ENCODE measurements around the gene XPO4.
"Not testable (repeated sequence)": the region's sequence is repeated elsewhere in the genome, so short reads cannot be mapped to it uniquely, and the experiment has no call there.

XPO4 gene

DNA sequence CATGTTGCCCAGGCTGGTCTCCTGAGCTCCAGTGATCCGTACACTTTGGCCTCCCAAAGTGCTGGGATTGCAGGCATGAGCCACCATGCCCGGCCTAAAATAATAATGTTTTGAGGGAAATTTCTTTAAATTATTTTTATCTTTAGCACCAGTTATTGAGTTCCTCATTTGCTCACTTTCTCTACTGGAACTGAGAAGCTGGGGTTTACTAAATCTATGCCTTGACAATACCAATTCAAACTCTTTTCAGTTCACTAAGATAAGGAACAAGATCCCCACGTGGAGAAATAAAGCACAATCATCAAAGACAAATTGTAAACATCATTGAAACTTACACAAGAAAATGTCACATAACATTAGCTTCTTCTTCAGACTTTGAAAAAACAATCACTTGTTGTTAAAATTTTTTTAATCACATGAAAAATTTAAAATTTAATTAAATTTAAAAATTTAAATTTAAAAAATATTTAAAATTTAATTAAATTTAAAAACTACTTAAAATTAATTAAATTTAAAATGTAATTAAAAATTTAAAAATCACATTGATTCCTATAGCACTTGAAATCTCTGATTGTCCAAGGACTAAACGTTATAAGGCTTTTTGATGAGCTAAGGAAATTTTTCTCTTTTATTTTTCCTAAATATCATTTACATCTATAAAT lies 25.2 kb upstream of the XPO4 start:
- Histone ChIP-seq H2AK5ac (ENCODE audit: low read length) (no peak overlapping the region), H3K9ac (ENCODE audit: low read length) (no peak overlapping the region), H3K79me1 (ENCODE audit: low read length) (no peaks in the 10 kb centered on the region), H4K91ac (ENCODE audit: low read depth, low read length) (no peak overlapping the region), H3K23ac (ENCODE audit: low read length) (no peak overlapping the region), H2BK12ac (ENCODE audit: low read length) (no peak overlapping the region), H3K4me2 (ENCODE audit: low read length) (no peak overlapping the region), H3K18ac (ENCODE audit: low read length) (no peak overlapping the region), H3K14ac (ENCODE audit: low read length) (no peak overlapping the region), H4K12ac (ENCODE audit: low read depth, low read length) (no peak overlapping the region), H3K9me3 (ENCODE audit: insufficient read depth, low read depth, low read length) (no peaks in the 10 kb centered on the region), H3K36me3 (ENCODE audit: control insufficient read depth in 1 of 2, insufficient read depth in 2 of 2, low read length in 2 of 2) (no peaks in the 10 kb centered on the region), H3K4me3 (ENCODE audit: low read depth, low read length) (no peak overlapping the region), H3K27me3 (ENCODE audit: insufficient read depth, low read length) (no peaks in the 10 kb centered on the region), H2BK120ac (ENCODE audit: insufficient read depth, low read length, poor library complexity) (no peak overlapping the region), H3K4me1 (ENCODE audit: control insufficient read depth in 1 of 2, insufficient read depth in 2 of 2, low read length in 2 of 2) (no peaks in the 10 kb centered on the region), H2AFZ (ENCODE audit: insufficient read depth, low read length, poor library complexity) (no peak overlapping the region), H3K27ac (ENCODE audit: low read depth, low read length) (no peak overlapping the region), H2BK5ac (ENCODE audit: low read depth, low read length, poor library complexity) (no peak overlapping the region), H3K4ac (ENCODE audit: low read depth, low read length) (no peak overlapping the region), H3K79me2 (ENCODE audit: control insufficient read depth, insufficient read depth, low read length, poor library complexity) (no peaks in the 10 kb centered on the region), H4K8ac (ENCODE audit: low read depth, low read length) (no peak overlapping the region)
- no CpG with 5 or more reads among the region's 4 CpGs for WGBS (ENCODE audit: extremely low coverage, insufficient coverage, insufficient read length)
- no peak for DNase-seq

- H4K12ac ChIP-seq (ENCODE audit: low read depth, low read length); H2BK120ac ChIP-seq (ENCODE audit: insufficient read depth, low read length, poor library complexity); H2BK12ac ChIP-seq (ENCODE audit: low read length); H3K18ac ChIP-seq (ENCODE audit: low read length); H3K4ac ChIP-seq (ENCODE audit: low read depth, low read length); H3K4me3 ChIP-seq (ENCODE audit: low read depth, low read length); DNase-seq; H3K27me3 ChIP-seq (ENCODE audit: insufficient read depth, low read length); H4K8ac ChIP-seq (ENCODE audit: low read depth, low read length); H3K23ac ChIP-seq (ENCODE audit: low read length); H3K4me2 ChIP-seq (ENCODE audit: low read length); H2AFZ ChIP-seq (ENCODE audit: insufficient read depth, low read length, poor library complexity); H4K91ac ChIP-seq (ENCODE audit: low read depth, low read length); H3K79me2 ChIP-seq (ENCODE audit: control insufficient read depth, insufficient read depth, low read length, poor library complexity); H2BK5ac ChIP-seq (ENCODE audit: low read depth, low read length, poor library complexity); H3K9ac ChIP-seq (ENCODE audit: low read length); H3K14ac ChIP-seq (ENCODE audit: low read length); H2AK5ac ChIP-seq (ENCODE audit: low read length); H3K36me3 ChIP-seq (ENCODE audit: control insufficient read depth in 1 of 2, insufficient read depth in 2 of 2, low read length in 2 of 2); H3K4me1 ChIP-seq (ENCODE audit: control insufficient read depth in 1 of 2, insufficient read depth in 2 of 2, low read length in 2 of 2); H3K27ac ChIP-seq (ENCODE audit: low read depth, low read length); H3K9me3 ChIP-seq (ENCODE audit: insufficient read depth, low read depth, low read length); H3K79me1 ChIP-seq (ENCODE audit: low read length): not testable (repeated sequence)
- no CpG with 5 or more reads among the region's 13 CpGs for WGBS (ENCODE audit: extremely low coverage, insufficient coverage, insufficient read length)
These were observed 22.8 kb upstream of the XPO4 start for GRCh38 chr13:20925395-20925790.

GRCh38 chr13:20924758-20925394 lies 22.3 kb upstream of the XPO4 start:
- Histone ChIP-seq H3K4me1 (ENCODE audit: control insufficient read depth in 1 of 2, insufficient read depth in 2 of 2, low read length in 2 of 2) (no peaks in the 10 kb centered on the region), H3K27me3 (ENCODE audit: insufficient read depth, low read length) (no peaks in the 10 kb centered on the region), H2BK12ac (ENCODE audit: low read length) (no peak overlapping the region), H3K23ac (ENCODE audit: low read length) (no peak overlapping the region), H4K12ac (ENCODE audit: low read depth, low read length) (no peak overlapping the region), H3K14ac (ENCODE audit: low read length) (no peak overlapping the region), H3K4me3 (ENCODE audit: low read depth, low read length) (no peak overlapping the region), H3K9ac (ENCODE audit: low read length) (no peak overlapping the region), H3K79me2 (ENCODE audit: control insufficient read depth, insufficient read depth, low read length, poor library complexity) (no peaks in the 10 kb centered on the region), H4K8ac (ENCODE audit: low read depth, low read length) (no peak overlapping the region), H3K36me3 (ENCODE audit: control insufficient read depth in 1 of 2, insufficient read depth in 2 of 2, low read length in 2 of 2) (no peaks in the 10 kb centered on the region), H3K79me1 (ENCODE audit: low read length) (no peaks in the 10 kb centered on the region), H3K18ac (ENCODE audit: low read length) (no peak overlapping the region), H2BK120ac (ENCODE audit: insufficient read depth, low read length, poor library complexity) (no peak overlapping the region), H3K9me3 (ENCODE audit: insufficient read depth, low read depth, low read length) (no peaks in the 10 kb centered on the region), H3K27ac (ENCODE audit: low read depth, low read length) (no peak overlapping the region), H2AFZ (ENCODE audit: insufficient read depth, low read length, poor library complexity) (no peak overlapping the region), H3K4me2 (ENCODE audit: low read length) (no peak overlapping the region), H4K91ac (ENCODE audit: low read depth, low read length) (no peak overlapping the region), H3K4ac (ENCODE audit: low read depth, low read length) (no peak overlapping the region), H2AK5ac (ENCODE audit: low read length) (no peak overlapping the region), H2BK5ac (ENCODE audit: low read depth, low read length, poor library complexity) (no peak overlapping the region)
- peak; percentile 58 to 88 for DNase-seq
- WGBS (ENCODE audit: extremely low coverage, insufficient coverage, insufficient read length): no CpG with 5 or more reads among the region's 3 CpGs

DNA sequence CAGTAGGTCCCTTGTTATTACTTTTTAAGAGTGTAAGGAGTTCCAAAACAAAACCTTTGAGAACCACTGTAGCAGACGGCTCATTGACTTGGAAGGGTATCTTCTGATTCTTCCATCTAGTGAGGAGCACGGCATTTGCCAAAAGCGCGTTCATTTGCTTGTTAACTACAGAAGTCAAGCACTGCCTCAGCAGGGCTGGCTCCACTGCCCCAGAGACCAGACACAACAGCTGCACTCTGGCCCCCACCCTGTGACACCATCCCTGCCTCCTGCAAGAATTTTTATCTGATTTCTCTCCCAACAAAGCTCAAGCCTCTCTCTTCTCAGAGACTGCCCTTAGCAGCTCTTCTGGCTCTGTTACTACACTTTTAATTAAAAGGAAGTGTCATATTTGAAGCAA lies 20.7 kb upstream of the XPO4 start:
- WGBS (ENCODE audit: extremely low coverage, insufficient coverage, insufficient read length): no CpG with 5 or more reads among the region's 4 CpGs
- H3K23ac ChIP-seq (ENCODE audit: low read length): no peak overlapping the region
- no peak overlapping the region for H2AFZ ChIP-seq (ENCODE audit: insufficient read depth, low read length, poor library complexity)
- no peak overlapping the region for H3K4ac ChIP-seq (ENCODE audit: low read depth, low read length)
- H3K79me1 ChIP-seq (ENCODE audit: low read length): no peaks in the 10 kb centered on the region
- no peaks in the 10 kb centered on the region for H3K9me3 ChIP-seq (ENCODE audit: insufficient read depth, low read depth, low read length)
- H2AK5ac ChIP-seq (ENCODE audit: low read length): no peak overlapping the region
- DNase-seq: no peak
- H3K4me3 ChIP-seq (ENCODE audit: low read depth, low read length): no peak overlapping the region
- no peak overlapping the region for H3K14ac ChIP-seq (ENCODE audit: low read length)
- H2BK5ac ChIP-seq (ENCODE audit: low read depth, low read length, poor library complexity): no peak overlapping the region
- H4K8ac ChIP-seq (ENCODE audit: low read depth, low read length): no peak overlapping the region
- H3K4me2 ChIP-seq (ENCODE audit: low read length): no peak overlapping the region
- no peak overlapping the region for H3K9ac ChIP-seq (ENCODE audit: low read length)
- no peak overlapping the region for H2BK120ac ChIP-seq (ENCODE audit: insufficient read depth, low read length, poor library complexity)
- no peak overlapping the region for H3K18ac ChIP-seq (ENCODE audit: low read length)
- no peaks in the 10 kb centered on the region for H3K79me2 ChIP-seq (ENCODE audit: control insufficient read depth, insufficient read depth, low read length, poor library complexity)
- H3K36me3 ChIP-seq (ENCODE audit: control insufficient read depth in 1 of 2, insufficient read depth in 2 of 2, low read length in 2 of 2): no peaks in the 10 kb centered on the region
- H3K27ac ChIP-seq (ENCODE audit: low read depth, low read length): no peak overlapping the region
- no peaks in the 10 kb centered on the region for H3K27me3 ChIP-seq (ENCODE audit: insufficient read depth, low read length)
- H4K12ac ChIP-seq (ENCODE audit: low read depth, low read length): no peak overlapping the region
- H2BK12ac ChIP-seq (ENCODE audit: low read length): no peak overlapping the region
- H4K91ac ChIP-seq (ENCODE audit: low read depth, low read length): no peak overlapping the region
- H3K4me1 ChIP-seq (ENCODE audit: control insufficient read depth in 1 of 2, insufficient read depth in 2 of 2, low read length in 2 of 2): no peaks in the 10 kb centered on the region

Measured in trophoblast cell (in vitro differentiated cells and primary cell).